ENCODE data around the gene CMTM1.
A peak's percentile ranks its signal among the peaks of the same experiment; 100 is the strongest.

CMTM1 gene

GRCh38 chr16:66551788-66552285 is 14.4 kb upstream of the CMTM1 start:
- Histone ChIP-seq H3K27me3 (ENCODE audit: insufficient read depth, low read depth) (no peaks in the 10 kb centered on the region), H3K9ac (peak overlapping the region; percentile 76), H3K4me3 (IDR thresholded peaks at IDR 0.05; ENCODE audit: insufficient read depth, low read depth, low read length) (no peak overlapping the region), H3K4me1 (ENCODE audit: low read depth, poor library complexity, severe bottlenecking) (peaks cover 72% of the 10 kb centered on the region), H3K27ac (peak overlapping the region; percentile 73), H3K4me2 (peak overlapping the region; percentile 93), H4K20me1 (ENCODE audit: insufficient read depth) (no peaks in the 10 kb centered on the region), H2AFZ (ENCODE audit: low read depth) (peak overlapping the region; percentile 82), H3K36me3 (ENCODE audit: insufficient read depth) (no peaks in the 10 kb centered on the region), H3K79me2 (ENCODE audit: insufficient read depth, low read depth) (peaks cover 37% of the 10 kb centered on the region)
- TF ChIP-seq CTCF (conservative IDR thresholded peaks at IDR 0.05; ENCODE audit: low read depth, low read length), result peak; percentile 13; the same call in 1 of the 2 replicates

GRCh38 chr16:66552286-66553177 is 13.7 kb upstream of the CMTM1 start, which contains the start of gene CKLF:
Gene CKLF (plus strand): TSS chr16:66552576. CDS start chr16:66552716, 140 bp downstream.
- H3K79me2 ChIP-seq (ENCODE audit: insufficient read depth, low read depth), result peaks cover 44% of the 10 kb centered on the region
- peak within 1 kb of the TSS; percentile 76 for H3K9ac ChIP-seq
- H3K4me2 ChIP-seq, result peak within 1 kb of the TSS; percentile 93
- H3K27ac ChIP-seq, result peak within 1 kb of the TSS; percentile 73
- peak within 1 kb of the TSS; percentile 82 for H2AFZ ChIP-seq (ENCODE audit: low read depth)
- H3K36me3 ChIP-seq (ENCODE audit: insufficient read depth), result no peaks in the 10 kb centered on the region
- H3K4me3 ChIP-seq (IDR thresholded peaks at IDR 0.05; ENCODE audit: insufficient read depth, low read depth, low read length), result no peak within 1 kb of the TSS
- H3K27me3 ChIP-seq (ENCODE audit: insufficient read depth, low read depth), result no peaks in the 10 kb centered on the region
- peaks cover 74% of the 10 kb centered on the region for H3K4me1 ChIP-seq (ENCODE audit: low read depth, poor library complexity, severe bottlenecking)
- no peak for TF ChIP-seq CTCF (conservative IDR thresholded peaks at IDR 0.05; ENCODE audit: low read depth, low read length)
- H4K20me1 ChIP-seq (ENCODE audit: insufficient read depth), result no peaks in the 10 kb centered on the region

- Histone ChIP-seq H3K9ac (peak overlapping the region; percentile 76), H3K36me3 (ENCODE audit: insufficient read depth) (no peaks in the 10 kb centered on the region), H4K20me1 (ENCODE audit: insufficient read depth) (no peaks in the 10 kb centered on the region), H3K4me2 (peak overlapping the region; percentile 93), H3K4me3 (IDR thresholded peaks at IDR 0.05; ENCODE audit: insufficient read depth, low read depth, low read length) (no peak overlapping the region), H3K27me3 (ENCODE audit: insufficient read depth, low read depth) (no peaks in the 10 kb centered on the region), H3K79me2 (ENCODE audit: insufficient read depth, low read depth) (peaks cover 51% of the 10 kb centered on the region), H3K4me1 (ENCODE audit: low read depth, poor library complexity, severe bottlenecking) (peaks cover 72% of the 10 kb centered on the region), H2AFZ (ENCODE audit: low read depth) (peak overlapping the region; percentile 82; the same call in 1 of the 2 replicates), H3K27ac (no peak overlapping the region)
- TF ChIP-seq CTCF (conservative IDR thresholded peaks at IDR 0.05; ENCODE audit: low read depth, low read length), result no peak
Measured at GRCh38 chr16:66553223-66553622, 13.0 kb upstream of the CMTM1 start.

GRCh38 chr16:66554021-66554420 is 12.2 kb upstream of the CMTM1 start:
- no peak overlapping the region for H3K9ac ChIP-seq
- H2AFZ ChIP-seq (ENCODE audit: low read depth), result no peak overlapping the region
- H3K79me2 ChIP-seq (ENCODE audit: insufficient read depth, low read depth), result peaks cover 59% of the 10 kb centered on the region
- H3K27me3 ChIP-seq (ENCODE audit: insufficient read depth, low read depth), result no peaks in the 10 kb centered on the region
- no peaks in the 10 kb centered on the region for H4K20me1 ChIP-seq (ENCODE audit: insufficient read depth)
- H3K4me2 ChIP-seq, result peak overlapping the region; percentile 93
- H3K36me3 ChIP-seq (ENCODE audit: insufficient read depth), result no peaks in the 10 kb centered on the region
- no peak for TF ChIP-seq CTCF (conservative IDR thresholded peaks at IDR 0.05; ENCODE audit: low read depth, low read length)
- no peak overlapping the region for H3K4me3 ChIP-seq (IDR thresholded peaks at IDR 0.05; ENCODE audit: insufficient read depth, low read depth, low read length)
- H3K27ac ChIP-seq, result no peak overlapping the region
- peaks cover 67% of the 10 kb centered on the region for H3K4me1 ChIP-seq (ENCODE audit: low read depth, poor library complexity, severe bottlenecking)
